GM19328 (cell line): ENCODE data around the gene FHAD1.

Source experiments
- ATAC-seq: cut with Tn5 transposase; IDR thresholded peaks from one replicate; pipeline ENCODE4 v1.9.1; 2021; ENCODE audit warnings: mild to moderate bottlenecking, moderate library complexity; ENCODE audit not compliant: unreplicated experiment

The FHAD1 gene

DNA sequence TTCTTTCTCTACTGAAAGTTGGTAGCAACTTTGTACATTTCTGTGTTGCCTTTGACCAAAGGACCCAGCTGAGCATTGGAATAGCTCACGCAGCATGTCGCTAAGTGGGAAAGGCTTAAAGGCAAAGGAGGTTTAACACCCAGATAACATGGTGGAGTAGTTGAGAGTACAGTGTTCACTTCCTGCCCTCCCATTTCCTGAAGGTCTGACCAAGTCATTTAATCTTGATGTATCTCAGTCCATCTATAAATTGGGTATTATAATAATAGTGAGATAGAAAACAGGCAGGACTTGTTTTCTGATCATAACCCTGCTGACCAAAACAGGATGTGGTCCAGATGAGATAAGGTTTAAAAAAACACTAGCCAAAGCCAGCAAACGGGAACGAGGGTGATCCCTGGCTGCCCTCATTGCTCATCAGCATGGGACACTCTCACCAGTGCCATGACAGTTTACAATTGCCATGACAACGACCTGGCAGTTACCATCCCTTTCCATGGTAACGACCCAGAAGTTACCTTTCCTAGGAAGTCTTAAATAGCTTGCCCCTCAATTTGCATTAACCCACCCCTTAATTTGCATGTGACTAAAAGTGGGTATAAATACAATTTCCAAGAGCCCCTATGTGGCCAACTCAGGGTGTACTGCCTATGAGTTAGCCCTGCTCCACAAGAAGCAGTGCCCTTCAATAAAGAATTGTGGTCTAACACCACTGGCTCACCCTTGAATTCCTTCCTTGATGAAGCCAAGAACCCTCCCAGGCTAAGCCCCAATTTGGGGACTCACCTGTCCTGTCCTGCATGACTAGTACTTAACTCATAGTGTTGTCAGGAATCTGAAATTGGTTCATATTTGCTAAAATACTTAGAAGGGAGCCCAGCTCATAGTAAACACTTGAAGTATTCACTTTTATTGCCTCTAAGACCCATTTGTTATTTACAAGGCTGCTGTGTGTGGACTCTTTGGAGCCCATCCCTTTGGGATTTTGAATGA lies 28.4 kb upstream of the FHAD1 start:
- no peak for ATAC-seq

DNA sequence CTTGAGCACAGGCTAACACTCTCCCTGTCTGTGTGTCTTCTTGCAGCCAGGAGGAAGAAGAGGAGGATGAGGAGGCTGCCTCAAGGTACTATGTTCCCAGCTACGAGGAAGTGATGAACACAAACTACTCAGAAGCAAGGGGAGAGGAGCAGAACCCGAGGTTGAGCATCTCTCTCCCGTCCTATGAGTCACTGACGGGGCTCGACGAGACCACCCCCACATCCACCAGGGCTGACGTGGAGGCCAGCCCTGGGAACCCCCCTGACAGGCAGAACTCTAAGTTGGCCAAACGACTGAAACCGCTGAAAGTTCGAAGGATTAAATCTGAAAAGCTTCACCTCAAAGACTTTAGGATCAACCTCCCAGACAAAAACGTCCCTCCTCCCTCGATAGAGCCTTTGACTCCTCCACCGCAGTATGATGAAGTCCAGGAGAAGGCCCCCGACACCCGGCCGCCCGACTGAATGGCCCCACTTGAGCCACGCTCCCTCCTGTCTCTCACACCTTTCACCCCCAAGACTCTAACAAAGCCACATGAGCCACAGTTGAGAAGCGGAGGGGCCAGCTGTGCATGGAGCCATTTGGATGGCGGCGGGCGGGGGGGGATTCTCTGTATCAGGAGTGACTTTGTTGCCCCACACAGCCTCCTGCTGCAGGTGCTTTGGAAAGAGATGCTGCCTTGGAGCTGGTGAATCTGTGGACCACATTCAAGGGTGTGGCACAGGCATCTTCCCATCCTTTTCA lies 27.6 kb upstream of the FHAD1 start:
- no peak for ATAC-seq

DNA sequence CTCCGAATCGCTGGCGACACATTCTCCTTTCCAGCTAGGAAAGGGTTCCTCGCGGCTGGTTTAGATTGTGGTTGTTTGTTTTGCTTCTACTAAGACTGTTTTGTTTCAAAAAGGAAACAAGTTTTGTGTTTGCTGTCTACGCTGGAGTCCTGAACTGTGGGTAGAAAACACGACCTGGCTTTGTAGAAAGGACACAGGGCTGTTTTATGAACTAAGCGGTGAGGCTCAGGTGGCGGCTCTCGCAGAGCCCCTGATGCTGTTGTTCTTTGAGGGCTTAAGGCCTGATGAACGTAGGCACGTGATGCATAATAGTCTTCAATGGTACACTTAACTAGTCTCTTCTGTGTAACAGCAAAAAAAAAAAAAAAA lies 27.0 kb upstream of the FHAD1 start:
- no peak for ATAC-seq

DNA sequence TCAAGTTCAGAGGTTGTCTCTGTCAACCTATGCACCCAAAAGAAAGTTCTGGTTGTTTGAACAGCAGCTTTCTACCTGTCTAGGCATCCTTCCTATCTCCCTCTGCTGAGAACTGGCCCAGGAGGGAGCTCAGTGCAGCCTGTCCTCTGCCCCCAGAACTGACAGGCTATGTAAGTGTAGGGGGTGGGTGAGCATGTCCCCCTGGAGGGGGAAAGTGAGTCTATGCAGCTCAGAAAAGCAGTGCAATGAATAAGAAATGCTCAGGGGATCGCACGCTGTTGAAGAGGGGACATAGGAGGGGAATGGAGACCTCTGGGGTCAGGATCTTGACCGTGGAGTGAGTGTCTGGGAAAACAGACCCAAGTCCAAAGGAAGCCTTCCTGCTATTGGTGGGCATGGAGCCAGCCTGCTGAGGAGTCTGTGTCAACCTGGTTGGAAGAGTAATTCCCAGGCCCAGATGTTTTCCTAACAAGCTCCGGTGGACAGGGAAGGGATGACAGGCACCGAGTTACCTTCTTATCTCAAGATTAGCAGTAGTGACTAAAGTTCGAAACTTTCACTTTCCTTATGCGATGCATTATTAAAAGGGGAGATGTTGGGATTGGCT lies 26.1 kb upstream of the FHAD1 start:
- ATAC-seq, result no peak

DNA sequence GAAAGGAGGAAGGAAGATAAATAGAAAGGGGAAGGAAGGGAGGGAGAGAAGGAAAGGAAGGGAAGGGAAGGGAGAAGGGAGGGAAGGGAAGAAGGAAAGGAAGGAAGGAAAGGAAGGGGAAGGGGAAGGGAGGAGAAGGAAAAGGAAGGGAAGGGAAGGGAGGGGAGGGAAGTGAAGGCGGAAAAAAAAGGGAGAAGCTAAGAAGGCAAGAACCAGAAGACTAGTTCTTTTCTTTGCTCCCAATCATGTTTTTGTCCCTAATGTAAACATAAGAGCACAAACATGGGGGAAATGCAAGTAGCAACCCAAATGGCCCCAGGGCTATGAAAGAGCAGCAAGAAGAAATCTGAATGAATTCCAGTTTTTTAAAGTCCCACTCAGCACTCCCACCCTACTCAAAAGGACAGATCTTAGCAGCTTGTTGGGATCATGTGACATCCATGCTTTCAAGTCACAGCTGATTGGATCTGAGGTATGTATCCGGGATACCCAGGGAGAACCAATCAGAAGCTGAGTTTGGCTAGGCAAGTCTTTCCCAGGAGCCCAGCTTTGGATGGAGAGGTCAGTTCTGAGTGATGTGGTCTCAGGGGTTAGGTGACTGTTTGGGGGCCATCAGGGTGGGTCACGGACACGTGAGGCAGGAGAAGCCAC lies 24.2 kb upstream of the FHAD1 start:
- ATAC-seq, result no peak

DNA sequence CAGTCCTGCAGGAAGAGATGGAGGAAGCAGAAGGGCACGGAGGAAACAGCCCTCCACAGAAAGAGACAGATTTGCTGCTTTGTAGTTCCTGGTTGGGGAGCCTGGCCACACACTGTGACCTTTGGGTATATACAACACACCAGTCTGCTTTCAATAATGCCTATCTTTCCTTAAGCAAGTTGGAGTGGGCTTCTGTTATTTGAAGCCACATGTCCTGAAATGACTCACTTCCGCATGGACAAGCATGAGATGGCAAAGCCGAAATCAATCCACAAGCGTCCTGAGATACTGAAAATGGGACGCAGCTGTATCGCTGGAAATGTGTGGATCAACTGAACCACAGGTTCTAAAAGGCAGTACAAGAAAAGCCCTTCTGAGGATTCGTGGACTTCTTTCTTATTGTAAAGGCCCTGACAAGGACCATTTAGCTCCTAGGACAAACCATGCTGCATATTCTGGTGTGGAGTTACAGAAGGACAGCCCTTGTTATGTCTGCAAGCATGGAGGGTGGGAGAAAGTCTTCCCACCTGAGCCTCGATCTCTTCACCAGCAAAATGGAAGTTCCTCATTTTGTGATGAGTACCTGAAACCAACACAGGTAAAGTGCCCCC lies 22.7 kb upstream of the FHAD1 start:
- ATAC-seq, result no peak

DNA sequence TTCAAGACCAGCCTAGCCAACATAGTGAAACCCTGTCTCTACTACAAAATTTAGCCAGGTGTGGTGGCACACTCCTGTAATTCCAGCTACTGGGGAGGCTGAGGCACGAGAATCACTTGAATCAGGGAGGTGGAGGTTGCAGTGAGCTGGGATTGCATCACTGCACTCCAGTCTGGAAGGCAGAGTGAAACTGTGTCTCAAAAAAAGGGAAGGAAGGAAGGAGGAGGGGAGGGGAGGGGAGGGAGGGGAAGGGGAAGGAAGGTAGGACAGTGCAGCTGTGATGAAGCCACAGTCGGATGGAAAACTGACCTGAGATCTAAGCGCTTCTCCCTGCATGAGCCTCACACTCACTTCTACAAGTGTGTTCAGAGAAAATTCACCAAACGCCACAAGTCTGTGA lies 22.0 kb upstream of the FHAD1 start:
- no peak for ATAC-seq

DNA sequence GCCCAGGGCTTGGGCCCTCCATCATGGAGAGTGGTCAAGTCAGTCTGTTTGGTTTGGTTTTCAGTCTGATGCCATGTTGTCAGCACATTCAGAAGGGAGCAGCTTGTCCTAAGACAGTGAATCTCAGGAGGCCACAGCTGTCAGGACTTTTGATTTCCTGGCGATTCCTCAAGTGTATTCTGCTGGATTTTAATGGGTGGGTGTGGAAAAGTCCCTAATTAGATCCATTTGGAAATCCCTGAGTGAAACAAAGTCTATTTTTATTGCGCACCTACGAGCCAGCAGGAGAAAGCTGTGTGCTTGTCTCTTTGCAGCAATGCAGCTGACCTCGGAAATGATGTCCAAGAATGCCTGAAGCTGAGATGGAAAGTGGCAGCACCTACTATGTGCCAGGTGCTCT lies 21.6 kb upstream of the FHAD1 start:
- no peak for ATAC-seq

DNA sequence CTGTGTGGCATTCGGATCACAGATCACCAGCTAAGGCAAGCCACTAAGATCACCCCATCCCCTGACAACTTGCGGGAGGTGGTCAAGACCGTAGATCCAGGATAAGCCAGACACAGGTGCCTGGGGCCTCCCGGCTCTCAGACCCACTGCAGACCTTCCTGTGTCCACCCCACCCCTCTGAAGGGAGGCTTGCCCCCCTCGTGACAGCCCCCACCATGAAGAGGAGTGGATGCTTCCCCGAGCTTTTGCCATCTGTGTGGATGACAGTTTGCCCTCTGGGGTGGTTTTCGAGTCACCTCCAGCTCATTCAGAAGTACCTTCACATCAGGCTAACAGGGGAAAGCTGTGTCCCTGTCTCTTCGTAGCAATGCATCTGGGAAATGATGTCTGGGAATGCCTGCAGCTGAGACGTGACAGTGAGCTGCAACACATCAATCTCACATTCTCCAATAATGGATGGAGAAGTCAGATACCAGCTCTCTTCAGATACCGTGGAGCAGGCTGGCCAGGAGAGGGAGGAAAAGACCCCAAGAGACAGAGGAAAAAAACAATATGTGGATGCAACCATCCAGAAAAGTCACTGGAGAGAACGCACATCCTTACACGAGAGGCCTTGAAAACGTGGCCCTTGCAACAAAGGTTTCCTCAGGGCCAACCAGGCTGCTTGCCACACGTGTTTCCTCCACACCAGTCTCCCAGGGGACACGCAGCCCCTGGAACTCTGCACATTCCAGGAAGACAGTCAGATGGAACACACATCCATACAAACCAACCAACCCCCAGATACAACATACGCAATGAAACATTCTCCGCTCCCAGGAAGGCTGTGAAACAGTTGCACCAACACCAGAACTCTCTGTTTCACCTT lies 20.4 kb upstream of the FHAD1 start:
- no peak for ATAC-seq

DNA sequence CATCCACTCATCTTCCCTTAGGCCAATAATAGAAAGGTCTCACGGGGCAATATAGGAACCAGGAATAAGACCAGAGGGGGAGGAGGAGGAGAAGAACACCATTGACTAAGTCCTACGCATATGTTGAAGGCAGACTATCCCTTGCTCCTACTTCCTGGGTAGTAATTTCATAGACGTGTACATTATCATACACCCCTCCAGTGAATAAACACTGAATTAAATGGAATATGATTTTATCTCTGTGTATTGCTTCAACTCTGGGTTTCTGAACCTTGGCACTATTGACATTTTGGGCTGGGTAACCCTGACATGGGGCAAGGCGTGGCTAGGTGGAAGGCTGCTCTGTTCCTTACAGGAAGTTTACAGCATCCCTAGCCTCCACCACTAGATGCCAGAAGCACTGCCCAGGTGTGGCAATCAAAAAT lies 17.3 kb upstream of the FHAD1 start:
- no peak for ATAC-seq

DNA sequence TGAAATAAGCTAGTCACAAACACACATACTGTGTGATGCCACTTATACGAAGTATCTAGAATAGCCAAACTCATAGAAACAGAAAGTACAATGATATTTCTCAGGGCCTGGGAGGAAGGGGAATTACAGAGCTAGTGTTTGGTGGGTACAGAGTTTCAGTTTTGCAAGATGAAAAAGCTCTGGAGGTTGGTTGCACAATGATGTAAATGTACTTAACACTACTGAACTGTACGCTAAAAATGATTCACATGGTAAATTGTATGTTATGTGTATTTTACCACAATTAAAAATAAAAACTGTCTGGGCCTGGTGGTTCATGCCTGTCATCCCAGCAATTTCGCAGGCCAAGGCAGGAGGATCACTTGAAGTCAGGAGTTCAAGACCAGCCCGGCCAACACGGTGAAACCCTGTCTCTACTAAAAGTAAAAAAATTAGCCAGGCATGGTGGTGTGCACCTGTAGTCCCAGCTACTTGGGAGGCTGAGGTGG lies 15.3 kb upstream of the FHAD1 start:
- no peak for ATAC-seq

DNA sequence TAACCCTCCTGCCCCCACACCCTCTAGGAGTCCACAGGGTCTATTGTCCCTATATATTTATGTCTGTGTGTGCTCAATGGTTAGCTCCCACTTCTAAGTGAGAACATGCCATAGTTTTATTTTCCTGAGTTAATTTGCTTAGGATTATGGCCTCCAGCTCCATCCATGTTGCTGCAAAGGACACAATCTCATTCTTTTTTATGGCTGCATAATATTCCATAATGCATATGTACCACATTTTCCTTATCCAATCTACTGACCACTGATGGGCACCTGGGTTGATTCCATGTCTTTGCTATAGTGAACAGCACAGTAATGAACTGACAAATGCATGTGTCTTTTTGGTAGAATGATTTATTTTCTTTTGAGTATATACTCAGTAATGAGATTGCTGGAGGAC lies 13.3 kb upstream of the FHAD1 start:
- no peak for ATAC-seq

DNA sequence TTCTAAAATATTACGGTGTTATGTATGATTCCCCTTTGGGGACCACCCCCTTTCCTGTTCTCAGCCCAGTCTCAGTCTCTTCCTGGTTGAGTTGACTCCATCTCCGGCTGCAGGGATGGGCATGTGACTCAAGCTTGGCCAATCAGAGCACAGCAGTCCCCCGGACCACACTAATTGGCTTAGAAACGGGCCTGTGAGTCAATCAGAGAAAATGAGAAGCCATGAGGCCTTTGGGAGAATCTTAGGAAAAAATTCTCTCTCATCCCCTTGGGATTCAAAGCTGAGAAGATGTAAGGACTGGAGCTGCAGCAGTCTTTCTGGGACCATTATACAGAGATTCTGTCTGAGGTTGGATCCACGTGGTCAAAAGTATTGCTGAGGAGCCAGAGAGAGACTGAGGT lies 10.7 kb upstream of the FHAD1 start:
- ATAC-seq, result no peak

DNA sequence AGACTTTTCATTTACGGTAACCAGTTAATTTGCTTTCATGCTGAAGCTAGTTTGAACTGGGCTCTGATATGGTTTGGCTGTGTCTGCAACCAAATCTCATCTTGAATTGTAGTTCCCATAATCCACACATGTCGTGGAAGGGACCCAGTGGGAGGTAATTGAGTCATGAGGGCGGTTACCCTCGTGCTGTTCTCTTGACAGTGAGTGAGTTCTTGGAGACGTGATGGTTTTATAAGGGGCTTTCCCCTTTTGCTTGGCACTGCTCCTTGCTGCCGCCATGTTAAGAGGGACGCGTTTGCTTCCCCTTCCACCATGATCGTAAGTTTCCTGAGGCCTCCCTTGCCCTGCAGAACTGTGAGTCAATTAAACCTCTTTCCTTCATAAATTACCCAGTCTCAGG lies 10.3 kb upstream of the FHAD1 start:
- ATAC-seq, result no peak

DNA sequence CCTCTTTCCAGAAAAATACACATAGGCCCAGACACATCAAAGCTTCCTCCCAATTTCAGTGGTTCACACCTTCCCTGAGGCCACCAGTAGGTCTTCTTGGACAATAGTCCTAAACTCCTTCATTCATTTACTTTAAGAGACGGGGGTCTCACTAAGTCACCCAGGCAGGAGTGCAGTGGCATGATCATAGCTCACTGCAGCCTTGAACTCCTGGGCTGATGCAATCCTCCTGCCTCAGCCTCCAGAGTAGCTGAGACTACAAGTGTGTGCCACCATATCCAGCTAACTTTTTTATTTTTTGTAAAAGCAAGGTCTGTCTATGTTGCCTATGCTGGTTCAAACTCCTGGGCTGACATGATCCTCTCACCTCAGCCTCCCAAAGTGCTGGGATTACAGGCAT lies 8.2 kb upstream of the FHAD1 start:
- no peak for ATAC-seq

DNA sequence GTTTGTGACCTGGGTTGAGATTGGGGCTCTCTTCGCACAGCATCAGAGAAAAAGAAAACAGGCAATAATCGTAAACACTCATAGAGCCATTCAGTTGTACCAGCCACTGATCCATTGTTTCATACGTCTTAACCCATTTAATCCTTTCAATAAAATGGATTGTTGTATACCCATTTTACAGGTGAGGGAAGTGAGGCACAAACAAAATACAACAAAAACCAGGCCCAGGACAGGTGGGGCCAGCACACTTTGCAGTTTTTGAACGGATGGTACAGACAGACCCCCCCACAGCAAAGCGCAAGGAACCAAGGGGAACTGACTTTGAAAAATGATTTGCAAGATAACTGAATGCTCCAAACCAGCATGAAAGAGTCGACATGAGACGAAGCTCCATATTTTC lies 4.3 kb upstream of the FHAD1 start:
- no peak for ATAC-seq

DNA sequence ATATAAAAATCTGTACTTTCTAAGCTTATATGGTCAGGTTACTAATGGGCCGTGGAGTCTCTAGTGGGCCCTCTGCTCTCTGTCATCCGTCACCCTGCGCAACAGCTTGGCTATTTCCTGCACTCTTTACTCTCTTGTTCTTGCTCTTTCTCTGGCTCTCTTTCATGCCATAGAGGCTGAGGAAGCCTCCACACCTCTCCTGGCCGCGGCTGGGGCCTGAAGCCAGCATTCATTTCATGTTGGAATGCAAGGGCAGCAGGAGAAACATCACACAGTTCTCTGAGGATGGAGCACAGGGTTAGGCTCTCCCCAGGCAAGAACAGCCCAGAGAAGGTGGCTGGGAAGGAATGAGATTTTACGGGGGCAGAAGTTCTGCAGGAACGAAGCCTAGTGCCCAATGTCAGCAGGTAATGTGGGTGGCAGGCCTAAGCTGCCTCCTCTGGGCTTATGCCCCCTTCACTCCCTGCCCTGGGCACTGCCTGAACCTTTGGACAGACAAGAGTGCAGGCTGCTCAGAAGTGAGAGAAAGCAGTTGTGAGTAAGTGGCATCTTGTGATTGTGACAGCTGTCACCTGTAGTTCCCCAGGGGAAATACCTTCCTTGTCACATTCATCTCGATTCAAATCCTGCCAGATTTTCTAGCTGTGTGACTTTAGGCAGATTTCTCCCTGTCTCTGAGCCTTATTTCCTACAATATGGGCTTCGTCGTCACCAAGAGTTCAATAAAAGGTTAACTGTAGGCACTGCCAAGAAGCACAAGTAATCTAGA lies 3.6 kb upstream of the FHAD1 start:
- ATAC-seq, result no peak

DNA sequence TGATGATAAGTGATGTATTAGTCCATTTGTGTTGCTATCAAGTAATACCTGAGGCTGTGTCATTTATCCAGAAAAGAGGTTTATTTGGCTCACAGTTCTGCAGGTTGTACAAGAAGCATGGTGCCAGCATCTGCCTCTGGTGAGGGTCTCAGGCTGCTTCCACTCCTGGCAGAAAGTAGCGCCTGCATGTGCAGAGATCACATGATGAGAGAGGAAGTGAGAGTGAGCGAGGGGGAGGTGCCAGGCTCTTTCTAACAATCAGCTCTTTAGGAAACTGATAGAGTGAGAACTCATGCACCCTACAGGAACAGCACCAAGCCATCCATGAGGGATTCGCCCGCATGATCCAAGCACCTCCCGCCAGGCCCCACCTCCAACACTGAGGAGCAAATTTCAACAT lies 2.2 kb upstream of the FHAD1 start:
- ATAC-seq, result no peak
